ENCODE data around the gene AKAP6. TPM values are rescaled to one million over a fixed set of nuclear protein-coding genes. Genes with fewer than 3 reads are reported as not detected.

AKAP6 gene, protein sequence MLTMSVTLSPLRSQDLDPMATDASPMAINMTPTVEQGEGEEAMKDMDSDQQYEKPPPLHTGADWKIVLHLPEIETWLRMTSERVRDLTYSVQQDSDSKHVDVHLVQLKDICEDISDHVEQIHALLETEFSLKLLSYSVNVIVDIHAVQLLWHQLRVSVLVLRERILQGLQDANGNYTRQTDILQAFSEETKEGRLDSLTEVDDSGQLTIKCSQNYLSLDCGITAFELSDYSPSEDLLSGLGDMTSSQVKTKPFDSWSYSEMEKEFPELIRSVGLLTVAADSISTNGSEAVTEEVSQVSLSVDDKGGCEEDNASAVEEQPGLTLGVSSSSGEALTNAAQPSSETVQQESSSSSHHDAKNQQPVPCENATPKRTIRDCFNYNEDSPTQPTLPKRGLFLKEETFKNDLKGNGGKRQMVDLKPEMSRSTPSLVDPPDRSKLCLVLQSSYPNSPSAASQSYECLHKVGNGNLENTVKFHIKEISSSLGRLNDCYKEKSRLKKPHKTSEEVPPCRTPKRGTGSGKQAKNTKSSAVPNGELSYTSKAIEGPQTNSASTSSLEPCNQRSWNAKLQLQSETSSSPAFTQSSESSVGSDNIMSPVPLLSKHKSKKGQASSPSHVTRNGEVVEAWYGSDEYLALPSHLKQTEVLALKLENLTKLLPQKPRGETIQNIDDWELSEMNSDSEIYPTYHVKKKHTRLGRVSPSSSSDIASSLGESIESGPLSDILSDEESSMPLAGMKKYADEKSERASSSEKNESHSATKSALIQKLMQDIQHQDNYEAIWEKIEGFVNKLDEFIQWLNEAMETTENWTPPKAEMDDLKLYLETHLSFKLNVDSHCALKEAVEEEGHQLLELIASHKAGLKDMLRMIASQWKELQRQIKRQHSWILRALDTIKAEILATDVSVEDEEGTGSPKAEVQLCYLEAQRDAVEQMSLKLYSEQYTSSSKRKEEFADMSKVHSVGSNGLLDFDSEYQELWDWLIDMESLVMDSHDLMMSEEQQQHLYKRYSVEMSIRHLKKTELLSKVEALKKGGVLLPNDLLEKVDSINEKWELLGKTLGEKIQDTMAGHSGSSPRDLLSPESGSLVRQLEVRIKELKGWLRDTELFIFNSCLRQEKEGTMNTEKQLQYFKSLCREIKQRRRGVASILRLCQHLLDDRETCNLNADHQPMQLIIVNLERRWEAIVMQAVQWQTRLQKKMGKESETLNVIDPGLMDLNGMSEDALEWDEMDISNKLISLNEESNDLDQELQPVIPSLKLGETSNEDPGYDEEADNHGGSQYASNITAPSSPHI (N-terminal part only)
- 1 to 10 TPM; 1.1 to 9.1 (median 4.6) TPM for total RNA-seq

DNA sequence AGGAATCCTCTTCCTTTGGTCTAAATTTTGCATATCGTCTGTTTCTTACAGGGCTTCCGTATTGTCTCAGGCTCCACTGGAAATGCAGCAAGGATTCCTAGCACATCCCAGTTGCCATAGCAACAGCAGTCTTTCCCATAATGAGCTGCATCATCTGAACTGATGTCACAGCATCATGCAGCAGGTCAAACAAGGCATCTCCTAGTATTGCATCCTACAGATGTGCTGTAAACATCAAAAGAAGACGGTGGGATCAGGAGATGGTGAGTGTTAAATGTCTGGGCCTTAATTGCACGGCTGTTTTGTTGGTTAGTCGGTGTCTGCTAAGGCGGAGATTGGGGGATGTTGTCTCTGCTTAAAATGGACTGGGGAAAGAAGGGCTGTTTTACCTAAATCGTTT is at the start of gene AKAP6:
Gene AKAP6 (plus strand): TSS at position 153 of the 400 bp plus-strand sequence. CDS start 104,196 bp downstream, outside the sequence.
- TF ChIP-seq POLR2A (IDR thresholded peaks at IDR 0.05), result no peak
- TF ChIP-seq, protein P1, sequence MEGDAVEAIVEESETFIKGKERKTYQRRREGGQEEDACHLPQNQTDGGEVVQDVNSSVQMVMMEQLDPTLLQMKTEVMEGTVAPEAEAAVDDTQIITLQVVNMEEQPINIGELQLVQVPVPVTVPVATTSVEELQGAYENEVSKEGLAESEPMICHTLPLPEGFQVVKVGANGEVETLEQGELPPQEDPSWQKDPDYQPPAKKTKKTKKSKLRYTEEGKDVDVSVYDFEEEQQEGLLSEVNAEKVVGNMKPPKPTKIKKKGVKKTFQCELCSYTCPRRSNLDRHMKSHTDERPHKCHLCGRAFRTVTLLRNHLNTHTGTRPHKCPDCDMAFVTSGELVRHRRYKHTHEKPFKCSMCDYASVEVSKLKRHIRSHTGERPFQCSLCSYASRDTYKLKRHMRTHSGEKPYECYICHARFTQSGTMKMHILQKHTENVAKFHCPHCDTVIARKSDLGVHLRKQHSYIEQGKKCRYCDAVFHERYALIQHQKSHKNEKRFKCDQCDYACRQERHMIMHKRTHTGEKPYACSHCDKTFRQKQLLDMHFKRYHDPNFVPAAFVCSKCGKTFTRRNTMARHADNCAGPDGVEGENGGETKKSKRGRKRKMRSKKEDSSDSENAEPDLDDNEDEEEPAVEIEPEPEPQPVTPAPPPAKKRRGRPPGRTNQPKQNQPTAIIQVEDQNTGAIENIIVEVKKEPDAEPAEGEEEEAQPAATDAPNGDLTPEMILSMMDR (IDR thresholded peaks at IDR 0.05), result no peak
- no peak for TF ChIP-seq POLR2AphosphoS5 (IDR thresholded peaks at IDR 0.05)
- H3K27ac ChIP-seq, result no peak within 1 kb of the TSS

DNA sequence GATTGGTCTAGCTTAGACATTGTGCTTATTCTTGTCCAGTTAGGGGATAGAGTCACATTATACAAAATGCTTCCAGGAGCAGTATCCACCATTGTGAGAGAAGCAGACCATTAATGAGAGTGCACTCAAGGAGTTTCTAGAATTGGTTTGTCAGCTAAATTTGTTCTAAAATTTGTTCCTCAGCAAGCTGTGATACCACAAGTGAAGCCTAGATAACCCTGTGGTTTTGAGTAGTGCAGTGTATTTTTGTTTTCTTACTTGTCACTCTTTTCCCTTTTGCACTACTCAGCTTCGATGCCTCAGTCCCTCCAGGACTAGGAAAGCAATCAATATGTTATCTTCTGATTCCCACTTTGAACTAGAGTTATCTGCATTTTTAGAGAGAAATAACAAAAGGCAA is 42.5 kb upstream of the AKAP6 start:
- Histone ChIP-seq H3K9me3 (peaks cover 0 to 5% of the 10 kb centered on the region in 2 donors), H3K4me3 (no peak overlapping the region), H3K27ac (no peak overlapping the region), H3K27me3 (no peaks in the 10 kb centered on the region), H3K4me1 (no peaks in the 10 kb centered on the region), H3K36me3 (no peaks in the 10 kb centered on the region)
- TF ChIP-seq POLR2AphosphoS5 (IDR thresholded peaks at IDR 0.05) (no peak), POLR2A (IDR thresholded peaks at IDR 0.05) (no peak)
- TF ChIP-seq, protein P1 (IDR thresholded peaks at IDR 0.05), result no peak
- no peak for DNase-seq (ENCODE audit: low spot score in 2 of 2)
- intact Hi-C loops (cut with DNase I; ENCODE audit: low total_unique reads), result no loop called here

More for the DNA sequence above, at the start of gene AKAP6:
- DNase-seq (ENCODE audit: low spot score in 2 of 2), result no peak
- H3K9me3 ChIP-seq, result no peaks in the 10 kb centered on the region
- H3K4me3 ChIP-seq, result no peak within 1 kb of the TSS
- intact Hi-C loops (cut with DNase I; ENCODE audit: low total_unique reads), result no loop called here
- no peaks in the 10 kb centered on the region for H3K36me3 ChIP-seq
- H3K4me1 ChIP-seq, result no peaks in the 10 kb centered on the region
- no peaks in the 10 kb centered on the region for H3K27me3 ChIP-seq

DNA sequence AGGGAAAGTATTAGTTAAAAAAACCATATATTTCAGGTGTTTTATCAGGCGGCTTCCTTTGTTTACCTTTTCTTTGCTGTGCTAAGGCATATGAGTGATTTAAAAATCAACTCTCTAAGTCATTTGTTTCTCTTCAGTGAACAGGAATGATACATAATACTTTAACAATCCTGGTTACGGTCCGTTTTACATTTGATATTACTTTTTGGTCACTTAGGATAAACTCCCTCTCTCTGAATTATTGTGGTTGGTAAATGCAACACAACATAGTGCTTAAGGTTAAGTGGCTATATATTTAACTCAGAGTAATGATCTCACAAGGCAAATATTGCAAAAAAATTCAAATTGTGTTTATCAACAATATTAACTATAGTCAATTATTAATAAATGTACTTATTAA is 32.7 kb upstream of the AKAP6 start:
- Histone ChIP-seq H3K4me3 (no peak overlapping the region), H3K36me3 (no peaks in the 10 kb centered on the region), H3K4me1 (no peaks in the 10 kb centered on the region), H3K9me3 (no peaks in the 10 kb centered on the region), H3K27me3 (no peaks in the 10 kb centered on the region), H3K27ac (no peak overlapping the region)
- TF ChIP-seq POLR2A (IDR thresholded peaks at IDR 0.05) (no peak), POLR2AphosphoS5 (IDR thresholded peaks at IDR 0.05) (no peak)
- intact Hi-C loops (cut with DNase I; ENCODE audit: low total_unique reads), result no loop called here
- no peak for DNase-seq (ENCODE audit: low spot score in 2 of 2)

DNA sequence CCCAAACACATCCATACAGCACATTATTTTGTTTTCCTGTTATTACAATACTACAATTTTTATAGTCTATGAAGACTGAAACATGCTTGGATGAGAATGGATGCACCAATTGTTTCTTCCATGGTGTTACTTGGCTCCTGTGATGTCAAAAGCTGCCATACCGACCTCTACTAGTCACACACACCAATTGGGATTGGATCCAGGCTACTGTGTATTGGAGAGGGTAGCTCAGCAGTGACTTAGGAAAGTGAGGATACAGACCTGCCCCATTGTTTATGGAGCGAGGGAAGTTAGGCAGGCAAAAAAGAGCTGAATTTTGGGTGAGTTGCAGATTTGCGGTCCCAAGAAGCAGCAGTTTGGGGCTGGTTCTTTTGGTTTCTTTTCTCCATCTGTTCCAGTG is 30.8 kb upstream of the AKAP6 start:
- H3K4me3 ChIP-seq, result no peak overlapping the region
- no peaks in the 10 kb centered on the region for H3K4me1 ChIP-seq
- no peak for DNase-seq (ENCODE audit: low spot score in 2 of 2)
- no peak overlapping the region for H3K27ac ChIP-seq
- no peaks in the 10 kb centered on the region for H3K36me3 ChIP-seq
- TF ChIP-seq, protein P1 (IDR thresholded peaks at IDR 0.05), result no peak
- no peak for TF ChIP-seq POLR2A (IDR thresholded peaks at IDR 0.05)
- TF ChIP-seq POLR2AphosphoS5 (IDR thresholded peaks at IDR 0.05), result no peak
- no peaks in the 10 kb centered on the region for H3K27me3 ChIP-seq
- no peaks in the 10 kb centered on the region for H3K9me3 ChIP-seq
- intact Hi-C loops (cut with DNase I; ENCODE audit: low total_unique reads), result no loop called here

DNA sequence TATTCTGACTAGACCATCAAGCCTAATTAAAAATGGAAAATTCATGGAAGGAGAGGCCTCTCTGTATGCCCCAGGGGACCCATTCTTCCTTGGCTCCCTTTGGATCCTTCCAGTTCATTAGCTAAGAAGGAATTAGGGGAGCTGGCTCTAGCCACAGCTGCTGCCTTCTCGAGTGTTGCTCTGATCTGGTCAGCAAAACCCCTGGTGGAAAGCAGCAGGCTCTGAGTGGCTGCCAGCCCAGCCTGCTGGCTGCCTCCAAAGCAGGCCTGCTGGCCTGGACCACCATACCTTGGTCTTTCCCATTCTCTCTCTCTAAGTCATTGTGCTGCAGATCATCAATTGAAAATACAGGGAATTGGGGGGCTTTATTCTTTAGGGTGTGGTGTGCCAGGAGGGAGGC is 29.0 kb upstream of the AKAP6 start:
- no peak for DNase-seq (ENCODE audit: low spot score in 2 of 2)
- Histone ChIP-seq H3K36me3 (no peaks in the 10 kb centered on the region), H3K4me3 (no peak overlapping the region), H3K4me1 (no peaks in the 10 kb centered on the region), H3K27me3 (no peaks in the 10 kb centered on the region), H3K9me3 (no peaks in the 10 kb centered on the region), H3K27ac (no peak overlapping the region)
- intact Hi-C loops (cut with DNase I; ENCODE audit: low total_unique reads), result no loop called here
- TF ChIP-seq POLR2AphosphoS5 (IDR thresholded peaks at IDR 0.05), result no peak
- TF ChIP-seq, protein P1 (IDR thresholded peaks at IDR 0.05), result no peak
- no peak for TF ChIP-seq POLR2A (IDR thresholded peaks at IDR 0.05)
